Mesothelial cell of epicardium (in vitro differentiated cells): ENCODE results near the gene PMPCA. TPM values are rescaled to one million over a fixed set of nuclear protein-coding genes. Genes with fewer than 3 reads are reported as not detected.

Experiments
- DNase-seq, 2 experiments: peaks; one replicate each; pipeline ENCODE4 v3.0.0; 2021; ENCODE audit warnings: low spot score in 2 of 2; ENCODE audit not compliant: unreplicated experiment in 2 of 2
- H3K27ac Mint-ChIP-seq: 2 replicates; pipeline ENCODE4 v1.8.0; 2021; ENCODE audit warnings: mixed read lengths
- H3K27me3 Mint-ChIP-seq: 2 replicates; pipeline ENCODE4 v1.8.0; 2021; ENCODE audit warnings: low read depth, mixed read lengths
- H3K36me3 Mint-ChIP-seq: 2 replicates; pipeline ENCODE4 v1.8.0; 2021; ENCODE audit warnings: mixed read lengths
- H3K4me1 Mint-ChIP-seq: 2 replicates; pipeline ENCODE4 v1.8.0; 2021; ENCODE audit warnings: mixed read lengths
- H3K4me3 Mint-ChIP-seq: 2 replicates; pipeline ENCODE4 v1.8.0; 2021; ENCODE audit warnings: mild to moderate bottlenecking, moderate library complexity, mixed read lengths
- H3K9me3 Mint-ChIP-seq: 2 replicates; pipeline ENCODE4 v1.8.0; 2021; ENCODE audit warnings: mixed read lengths
- total RNA-seq: library from RNA; stranded (reverse); gene quantifications from 3 replicates; pipeline ENCODE4 v1.2.1, GENCODE V29; 2021
- TF ChIP-seq, protein P1 (sequence below): fragments of 200-600 bp; sonication (generic); IDR thresholded peaks from one replicate; pipeline ENCODE4 v1.5.0; 2021; ENCODE audit warnings: antibody characterized with exemption; ENCODE audit not compliant: unreplicated experiment

Gene PMPCA
- total RNA-seq, 1 donor from 2014 or later, result 74.6 TPM

GRCh38 chr9:136398286-136398685 is 12.2 kb upstream of the PMPCA start:
- Mint-ChIP-seq H3K4me3 (peak overlapping the region; percentile 86), H3K27me3 (no peaks in the 10 kb centered on the region), H3K36me3 (peaks cover 6% of the 10 kb centered on the region), H3K4me1 (peaks cover 14% of the 10 kb centered on the region), H3K27ac (no peak overlapping the region), H3K9me3 (no peaks in the 10 kb centered on the region)
- TF ChIP-seq, protein P1, sequence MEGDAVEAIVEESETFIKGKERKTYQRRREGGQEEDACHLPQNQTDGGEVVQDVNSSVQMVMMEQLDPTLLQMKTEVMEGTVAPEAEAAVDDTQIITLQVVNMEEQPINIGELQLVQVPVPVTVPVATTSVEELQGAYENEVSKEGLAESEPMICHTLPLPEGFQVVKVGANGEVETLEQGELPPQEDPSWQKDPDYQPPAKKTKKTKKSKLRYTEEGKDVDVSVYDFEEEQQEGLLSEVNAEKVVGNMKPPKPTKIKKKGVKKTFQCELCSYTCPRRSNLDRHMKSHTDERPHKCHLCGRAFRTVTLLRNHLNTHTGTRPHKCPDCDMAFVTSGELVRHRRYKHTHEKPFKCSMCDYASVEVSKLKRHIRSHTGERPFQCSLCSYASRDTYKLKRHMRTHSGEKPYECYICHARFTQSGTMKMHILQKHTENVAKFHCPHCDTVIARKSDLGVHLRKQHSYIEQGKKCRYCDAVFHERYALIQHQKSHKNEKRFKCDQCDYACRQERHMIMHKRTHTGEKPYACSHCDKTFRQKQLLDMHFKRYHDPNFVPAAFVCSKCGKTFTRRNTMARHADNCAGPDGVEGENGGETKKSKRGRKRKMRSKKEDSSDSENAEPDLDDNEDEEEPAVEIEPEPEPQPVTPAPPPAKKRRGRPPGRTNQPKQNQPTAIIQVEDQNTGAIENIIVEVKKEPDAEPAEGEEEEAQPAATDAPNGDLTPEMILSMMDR, result no peak
- DNase-seq, result no peak

GRCh38 chr9:136399176-136400037 is 11.1 kb upstream of the PMPCA start:
- Mint-ChIP-seq H3K4me3 (peak overlapping the region; percentile 86), H3K9me3 (no peaks in the 10 kb centered on the region), H3K27me3 (no peaks in the 10 kb centered on the region), H3K36me3 (peaks cover 7% of the 10 kb centered on the region), H3K4me1 (peaks cover 14% of the 10 kb centered on the region), H3K27ac (peak overlapping the region; percentile 89)
- DNase-seq, result peak; percentile 20 to 62
- TF ChIP-seq, protein P1, result no peak

DNA sequence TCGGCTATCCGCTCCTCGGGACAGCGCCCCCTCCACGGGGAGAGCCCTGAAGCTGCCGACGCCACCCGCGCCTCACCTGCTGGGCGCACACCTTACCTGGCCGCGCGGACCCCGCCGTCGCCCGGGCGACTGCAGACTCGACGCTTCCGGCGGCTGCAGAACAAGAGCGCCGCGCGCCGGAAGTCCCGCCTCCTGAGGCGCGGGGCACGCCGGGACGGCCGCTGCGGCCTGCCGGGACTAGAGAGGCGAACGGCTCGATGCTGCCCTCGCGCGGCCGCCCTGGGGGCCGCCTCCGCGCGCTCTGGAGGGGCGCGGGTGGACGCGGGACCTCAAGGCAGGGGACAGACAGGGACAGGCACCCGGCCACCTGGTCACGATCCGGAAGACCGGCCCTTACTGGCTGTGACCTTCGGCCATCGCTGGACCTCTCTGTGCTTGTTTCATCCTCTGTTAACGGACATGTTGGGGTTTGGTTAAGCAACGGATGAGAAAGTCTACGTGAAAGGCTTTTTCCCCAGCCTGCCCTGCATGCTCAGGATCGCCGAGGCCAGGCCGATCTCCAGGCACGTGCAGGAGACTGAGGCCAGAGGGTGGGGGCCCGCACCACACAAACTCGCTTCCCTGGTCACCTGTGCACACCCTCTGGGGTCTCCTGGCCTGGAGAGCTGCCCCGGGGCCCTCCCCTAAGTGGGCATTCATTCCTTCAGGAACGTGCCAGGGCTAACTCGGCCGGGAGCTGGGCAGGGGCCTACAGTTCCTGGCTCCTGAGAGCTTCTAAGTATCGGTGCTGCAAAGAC is 10.2 kb upstream of the PMPCA start, which contains the start of gene SNAPC4:
Gene SNAPC4 (minus strand): TSS at position 133 of the 797 bp plus-strand sequence. CDS start 1,742 bp downstream, outside the sequence.
- Mint-ChIP-seq H3K4me1 (peaks cover 14% of the 10 kb centered on the region), H3K4me3 (peak within 1 kb of the TSS; percentile 86), H3K9me3 (no peaks in the 10 kb centered on the region), H3K36me3 (peaks cover 13% of the 10 kb centered on the region), H3K27ac (peak within 1 kb of the TSS; percentile 89), H3K27me3 (no peaks in the 10 kb centered on the region)
- TF ChIP-seq, protein P1, result peak; percentile 81
- peak; percentile 81 to 92 for DNase-seq

- Mint-ChIP-seq H3K4me1 (peaks cover 14% of the 10 kb centered on the region), H3K27me3 (no peaks in the 10 kb centered on the region), H3K4me3 (peak overlapping the region; percentile 36), H3K9me3 (no peaks in the 10 kb centered on the region), H3K36me3 (peaks cover 19% of the 10 kb centered on the region), H3K27ac (no peak overlapping the region)
- TF ChIP-seq, protein P1, result no peak
- DNase-seq, result no peak
Measured at GRCh38 chr9:136401173-136401922, 9.1 kb upstream of the PMPCA start.

- no peak for DNase-seq
- TF ChIP-seq, protein P1, result no peak
- H3K4me3 Mint-ChIP-seq, result no peak overlapping the region
- H3K27me3 Mint-ChIP-seq, result no peaks in the 10 kb centered on the region
- no peak overlapping the region for H3K27ac Mint-ChIP-seq
- no peaks in the 10 kb centered on the region for H3K9me3 Mint-ChIP-seq
- peaks cover 21% of the 10 kb centered on the region for H3K36me3 Mint-ChIP-seq
- peaks cover 14% of the 10 kb centered on the region for H3K4me1 Mint-ChIP-seq
Measured at GRCh38 chr9:136402067-136402466, 8.4 kb upstream of the PMPCA start.
